Heart left ventricle (tissue), 13 donors: Measurements from ENCODE around the gene HSF2BP.

ENCODE experiments used
- CTCF ChIP-seq, 12 donors: fragments of 200-600 bp; sonication (generic) in 4 of 12; IDR thresholded peaks; one replicate each; pipeline versions ENCODE4 v1.5.0 to v1.8.0; 2018 to 2022; ENCODE audit warnings: antibody characterized with exemption in 12 of 12, mild to moderate bottlenecking in 5 of 12
- POLR2A ChIP-seq, 2 donors: fragments of 450-650 bp; IDR thresholded peaks; one replicate each; pipeline ENCODE4 v1.6.1; 2017; ENCODE audit warnings: antibody characterized with exemption in 2 of 2, mild to moderate bottlenecking in 2 of 2, moderate library complexity in 2 of 2
- donor health status: ischemic (EF 13 %, LVEDD 7.1; RV severe dilation, severe dysfunction).
- donor health status: DM: no; HTN: yes; CAD: no.
- donor health status: DM: no; HTN: no; CAD: no.
- donor health status: ischemic (EF 25% LVEDD 6.9; RV normal size, moderate dysfunction).
- donor health status: ischemic (EF 25% LVEDD 5.7; RV mildly dilated, moderate dysfunction).
- donor health status: ischemic (EF 35%, LVEDD 5.7; RV mildly dilated, moderate dysfunction).
- donor health status: nonischemic (EF 11% LVEDD 7.7; RV severe dilation, severe dysfunction).
- donor health status: DM: yes; HTN: yes; CAD: no.
- donor health status: PGD.
- donor health status: ischemic (EF 29% LVEDD 5.4; RV normal size, mild dysfunction).
- donor health status: nonischemic (EF 23%, LVEDD 6.1; RV moderate dilation, normal function).

- TF ChIP-seq CTCF (IDR thresholded peaks at IDR 0.05) (no peak), POLR2A (IDR thresholded peaks at IDR 0.05) (no peak)
Observed at GRCh38 chr21:43572446-43572845, 86.8 kb downstream of the HSF2BP start.
